GM12878 (cell line): ENCODE data around the gene SLC35F3. TPM values are rescaled to one million over a fixed set of nuclear protein-coding genes. Genes with fewer than 3 reads are reported as not detected.

Experiments
- ATAC-seq: fragments of 200-7000 bp; cut with Tn5 transposase; 3 replicates; pipeline ENCODE4 v1.9.1; 2020; ENCODE audit warnings: mild to moderate bottlenecking, moderate library complexity
- BruUV-seq: library from RNA; stranded (reverse); fragments of 400-500 nt; replicated peaks from 2 replicates; lab custom pipeline; 2021; lab: Mats Ljungman, UMichigan
- CTCF ChIA-PET: fragments of 300-600 bp; sonication (Branson Sonifier 250); formaldehyde crosslinking; extraction: SDS; loops from one replicate; lab custom pipeline; 2021; ENCODE audit warnings: inconsistent platforms; lab: Yijun Ruan, JAX
- POLR2A ChIA-PET: fragments of 350-600 bp; formaldehyde crosslinking; extraction: SDS; loops from one replicate; lab custom pipeline; 2021; ENCODE audit warnings: inconsistent platforms; lab: Charles Lee
- RAD21 ChIA-PET: fragments of 300-600 bp; sonication (Branson Sonifier 250); formaldehyde crosslinking; loops from one replicate; lab custom pipeline; 2023; ENCODE audit warnings: antibody characterized with exemption; ENCODE audit not compliant: unreplicated experiment; lab: Charles Lee
- SMC1A ChIA-PET: fragments of 300-600 bp; sonication (Branson Sonifier 250); formaldehyde crosslinking; loops from one replicate; lab custom pipeline; 2023; ENCODE audit not compliant: unreplicated experiment, uncharacterized antibody; lab: Charles Lee
- DNase-seq: peaks from one replicate; pipeline ENCODE4 v3.0.0-alpha.2; 2011; ENCODE audit warnings: low read depth, low spot score
- FAIRE-seq: peaks from 3 replicates; lab custom pipeline; 2011; peaks lifted over from hg19 to GRCh38; lab: Jason Lieb, UNC
- H2AFZ ChIP-seq: 2 replicates; pipeline ENCODE4 v1.6.0; 2011; ENCODE audit warnings: low read depth, low read length, control low read depth; ENCODE audit not compliant: control insufficient read depth
- H3K27ac ChIP-seq: 2 replicates; pipeline ENCODE4 v1.5.1; 2011; ENCODE audit warnings: control low read depth; ENCODE audit not compliant: control insufficient read depth, insufficient read depth
- H3K27me3 ChIP-seq, 2 experiments: replicated peaks in 1 of 2; 2 replicates each; pipeline versions ENCODE4 v1.6.0 to v1.6.1; 2011; ENCODE audit warnings: low read length in 1 of 2; ENCODE audit not compliant: control insufficient read depth in 2 of 2, insufficient read depth in 2 of 2
- H3K36me3 ChIP-seq, 2 experiments: 2 replicates each; pipeline ENCODE4 v1.5.1; 2011; ENCODE audit warnings: low read length in 1 of 2; ENCODE audit not compliant: control insufficient read depth in 2 of 2, insufficient read depth in 2 of 2
- H3K4me1 ChIP-seq: 2 replicates; pipeline ENCODE4 v1.6.1; 2011; ENCODE audit warnings: mild to moderate bottlenecking, low read length, moderate library complexity, mixed read lengths; ENCODE audit not compliant: control insufficient read depth, insufficient read depth
- H3K4me2 ChIP-seq: 2 replicates; pipeline ENCODE4 v1.6.0; 2011; ENCODE audit warnings: control low read depth; ENCODE audit not compliant: control insufficient read depth, insufficient read depth
- H3K4me3 ChIP-seq: fragments of 200-600 bp; sonication (generic); 2 replicates; pipeline ENCODE4 v1.5.1; 2016
- H3K79me2 ChIP-seq: 2 replicates; pipeline ENCODE4 v1.6.0; 2011; ENCODE audit warnings: low read length; ENCODE audit not compliant: control insufficient read depth, insufficient read depth
- H3K9ac ChIP-seq: 2 replicates; pipeline ENCODE4 v1.8.0; 2011; ENCODE audit warnings: low read length, control low read depth, mixed read lengths; ENCODE audit not compliant: control insufficient read depth, insufficient read depth
- H3K9me3 ChIP-seq: replicated peaks from 3 replicates; pipeline ENCODE4 v1.5.1; 2011; ENCODE audit warnings: mild to moderate bottlenecking, low read length; ENCODE audit not compliant: control insufficient read depth, insufficient read depth
- H4K20me1 ChIP-seq: 2 replicates; pipeline ENCODE4 v1.6.0; 2011; ENCODE audit not compliant: control insufficient read depth, insufficient read depth
- GATAD2B ChIP-seq: fragments of 450-650 bp; conservative IDR thresholded peaks from 2 replicates; pipeline ENCODE4 v1.6.1; 2017; ENCODE audit warnings: low read depth, mild to moderate bottlenecking, moderate library complexity
- HDAC6 ChIP-seq: fragments of 200-600 bp; sonication (generic); IDR thresholded peaks from one replicate; pipeline ENCODE4 v1.8.0; 2017; ENCODE audit warnings: antibody characterized with exemption; ENCODE audit not compliant: unreplicated experiment
- NR2C2 ChIP-seq: IDR thresholded peaks from 2 replicates; pipeline ENCODE4 v1.6.1; 2011; ENCODE audit warnings: borderline replicate concordance, low read depth; ENCODE audit not compliant: control insufficient read depth, insufficient read length
- PAX5 ChIP-seq: IDR thresholded peaks from 2 replicates; pipeline ENCODE4 v1.6.1; 2011; ENCODE audit warnings: low read depth, low read length, borderline replicate concordance
- RCOR1 ChIP-seq: conservative IDR thresholded peaks from 2 replicates; pipeline ENCODE4 v1.6.1; 2012; ENCODE audit warnings: low read depth, low read length, improper control_type of control experiment
- ZNF207 ChIP-seq: fragments of 450-650 bp; IDR thresholded peaks from 2 replicates; pipeline ENCODE4 v1.6.1; 2014; ENCODE audit warnings: antibody characterized with exemption, mild to moderate bottlenecking, borderline replicate concordance
- WGBS: methylation state at CpG from one replicate; pipeline ENCODE4 v1.1.6; 2016; ENCODE audit warnings: low lambda C conversion rate; ENCODE audit not compliant: insufficient replicate concordance, insufficient coverage; ENCODE audit errors: missing lambda C conversion rate; 5-methylcytosine and 5-hydroxymethylcytosine counted together
- in situ Hi-C: fragments of 300-500 bp; cut with MboI; formaldehyde crosslinking; loops from 9 replicates; pipeline ENCODE4 v1.14.3; 2018; ENCODE audit warnings: mixed read lengths
- intact Hi-C: fragments of 100-400 bp; cut with micrococcal nuclease; formaldehyde crosslinking; loops from one replicate; pipeline ENCODE4 v1.14.2; 2022; ENCODE audit not compliant: unreplicated experiment
- polyA plus RNA-seq, 11 experiments: library from polyadenylated mRNA; depleted of rRNA in 4 of 11; unstranded in 6 of 11; stranded (reverse) in 5 of 11; fragments of >200 nt; fragmentation: Nextera tagmentation in 4 of 11; fragmentation: Illumina TruSeq in 1 of 11; extraction: Ambion mirVana in 4 of 11; extraction: Trizol in 1 of 11; gene quantifications; 1 replicate in 1 of 11; 2 replicates in 10 of 11; pipeline versions ENCODE4 v1.2.1 to v1.2.3, GENCODE V29; 2011 to 2016; ENCODE audit warnings: inconsistent platforms in 2 of 11, missing spikeins in 2 of 11, low read depth in 1 of 11
- total RNA-seq, 4 experiments: library from RNA; depleted of rRNA in 3 of 4; stranded (reverse); fragments of >200 nt in 3 of 4; fragmentation: Illumina TruSeq in 1 of 4; extraction: Trizol in 1 of 4; gene quantifications; 2 replicates each; pipeline versions ENCODE4 v1.2.1 to v1.2.3, GENCODE V29; 2013 to 2021
- TF ChIP-seq, protein P1 (sequence below): fragments of 450-650 bp; IDR thresholded peaks from 2 replicates; pipeline ENCODE4 v1.6.1; 2017; ENCODE audit warnings: mild to moderate bottlenecking, low read depth, inconsistent platforms; ENCODE audit not compliant: poor library complexity, severe bottlenecking

The SLC35F3 gene
- total and polyA plus RNA-seq, 10 of the 15 experiments (the other 5 are each of a cell fraction or from before 2014, with no cell fraction given): 1.0 to 8.6 (median 5.7) TPM

DNA sequence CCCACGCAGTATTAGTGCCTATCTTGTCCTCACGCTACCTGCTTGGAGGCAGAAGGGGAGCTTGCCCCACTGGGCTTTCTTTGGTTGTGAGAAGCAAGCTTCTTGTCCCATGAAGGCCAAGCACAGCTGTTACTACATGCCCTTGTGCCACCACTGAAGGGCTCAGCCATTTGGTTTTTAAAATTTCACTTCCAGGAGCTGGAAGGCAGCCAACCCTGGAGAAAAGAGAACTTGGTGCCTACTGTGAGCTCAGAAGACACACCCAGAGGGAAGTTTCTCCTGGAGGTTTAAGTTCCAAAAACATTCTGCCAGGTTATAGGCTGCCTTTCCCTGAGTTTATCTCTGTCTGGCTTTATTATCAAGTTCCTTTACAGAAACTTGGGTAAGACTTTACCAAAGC lies 187.4 kb downstream of the SLC35F3 start:
- SMC1A ChIA-PET: no interaction called here
- Histone ChIP-seq H2AFZ (no peak overlapping the region), H3K9me3 (no peaks in the 10 kb centered on the region), H3K27me3 (no peaks in the 10 kb centered on the region; a peak in 1 of 4 replicates), H3K9ac (no peak overlapping the region), H3K4me2 (no peak overlapping the region), H3K4me3 (no peak overlapping the region), H3K4me1 (no peaks in the 10 kb centered on the region), H3K36me3 (no peaks in the 10 kb centered on the region), H3K79me2 (no peaks in the 10 kb centered on the region), H3K27ac (no peak overlapping the region), H4K20me1 (no peaks in the 10 kb centered on the region)
- no TSS peak for BruUV-seq
- FAIRE-seq (no peak), ATAC-seq (no peak), DNase-seq (no peak)
- no peak for TF ChIP-seq PAX5
- no peak for TF ChIP-seq RCOR1
- no peak for TF ChIP-seq NR2C2
- TF ChIP-seq, protein P1, sequence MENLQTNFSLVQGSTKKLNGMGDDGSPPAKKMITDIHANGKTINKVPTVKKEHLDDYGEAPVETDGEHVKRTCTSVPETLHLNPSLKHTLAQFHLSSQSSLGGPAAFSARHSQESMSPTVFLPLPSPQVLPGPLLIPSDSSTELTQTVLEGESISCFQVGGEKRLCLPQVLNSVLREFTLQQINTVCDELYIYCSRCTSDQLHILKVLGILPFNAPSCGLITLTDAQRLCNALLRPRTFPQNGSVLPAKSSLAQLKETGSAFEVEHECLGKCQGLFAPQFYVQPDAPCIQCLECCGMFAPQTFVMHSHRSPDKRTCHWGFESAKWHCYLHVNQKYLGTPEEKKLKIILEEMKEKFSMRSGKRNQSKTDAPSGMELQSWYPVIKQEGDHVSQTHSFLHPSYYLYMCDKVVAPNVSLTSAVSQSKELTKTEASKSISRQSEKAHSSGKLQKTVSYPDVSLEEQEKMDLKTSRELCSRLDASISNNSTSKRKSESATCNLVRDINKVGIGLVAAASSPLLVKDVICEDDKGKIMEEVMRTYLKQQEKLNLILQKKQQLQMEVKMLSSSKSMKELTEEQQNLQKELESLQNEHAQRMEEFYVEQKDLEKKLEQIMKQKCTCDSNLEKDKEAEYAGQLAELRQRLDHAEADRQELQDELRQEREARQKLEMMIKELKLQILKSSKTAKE: no peak
- TF ChIP-seq HDAC6: no peak
- TF ChIP-seq ZNF207: no peak
- no peak for TF ChIP-seq GATAD2B
- WGBS: 31% methylated on average over 2 of the region's 2 CpGs
- intact Hi-C loops (no loop called here), in situ Hi-C loops (no loop called here)
- RAD21 ChIA-PET: no interaction called here
- POLR2A ChIA-PET: no interaction called here
- CTCF ChIA-PET: no interaction called here
